ENCODE results near the gene BRINP2.

The BRINP2 gene, protein sequence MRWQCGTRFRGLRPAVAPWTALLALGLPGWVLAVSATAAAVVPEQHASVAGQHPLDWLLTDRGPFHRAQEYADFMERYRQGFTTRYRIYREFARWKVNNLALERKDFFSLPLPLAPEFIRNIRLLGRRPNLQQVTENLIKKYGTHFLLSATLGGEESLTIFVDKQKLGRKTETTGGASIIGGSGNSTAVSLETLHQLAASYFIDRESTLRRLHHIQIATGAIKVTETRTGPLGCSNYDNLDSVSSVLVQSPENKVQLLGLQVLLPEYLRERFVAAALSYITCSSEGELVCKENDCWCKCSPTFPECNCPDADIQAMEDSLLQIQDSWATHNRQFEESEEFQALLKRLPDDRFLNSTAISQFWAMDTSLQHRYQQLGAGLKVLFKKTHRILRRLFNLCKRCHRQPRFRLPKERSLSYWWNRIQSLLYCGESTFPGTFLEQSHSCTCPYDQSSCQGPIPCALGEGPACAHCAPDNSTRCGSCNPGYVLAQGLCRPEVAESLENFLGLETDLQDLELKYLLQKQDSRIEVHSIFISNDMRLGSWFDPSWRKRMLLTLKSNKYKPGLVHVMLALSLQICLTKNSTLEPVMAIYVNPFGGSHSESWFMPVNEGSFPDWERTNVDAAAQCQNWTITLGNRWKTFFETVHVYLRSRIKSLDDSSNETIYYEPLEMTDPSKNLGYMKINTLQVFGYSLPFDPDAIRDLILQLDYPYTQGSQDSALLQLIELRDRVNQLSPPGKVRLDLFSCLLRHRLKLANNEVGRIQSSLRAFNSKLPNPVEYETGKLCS

DNA sequence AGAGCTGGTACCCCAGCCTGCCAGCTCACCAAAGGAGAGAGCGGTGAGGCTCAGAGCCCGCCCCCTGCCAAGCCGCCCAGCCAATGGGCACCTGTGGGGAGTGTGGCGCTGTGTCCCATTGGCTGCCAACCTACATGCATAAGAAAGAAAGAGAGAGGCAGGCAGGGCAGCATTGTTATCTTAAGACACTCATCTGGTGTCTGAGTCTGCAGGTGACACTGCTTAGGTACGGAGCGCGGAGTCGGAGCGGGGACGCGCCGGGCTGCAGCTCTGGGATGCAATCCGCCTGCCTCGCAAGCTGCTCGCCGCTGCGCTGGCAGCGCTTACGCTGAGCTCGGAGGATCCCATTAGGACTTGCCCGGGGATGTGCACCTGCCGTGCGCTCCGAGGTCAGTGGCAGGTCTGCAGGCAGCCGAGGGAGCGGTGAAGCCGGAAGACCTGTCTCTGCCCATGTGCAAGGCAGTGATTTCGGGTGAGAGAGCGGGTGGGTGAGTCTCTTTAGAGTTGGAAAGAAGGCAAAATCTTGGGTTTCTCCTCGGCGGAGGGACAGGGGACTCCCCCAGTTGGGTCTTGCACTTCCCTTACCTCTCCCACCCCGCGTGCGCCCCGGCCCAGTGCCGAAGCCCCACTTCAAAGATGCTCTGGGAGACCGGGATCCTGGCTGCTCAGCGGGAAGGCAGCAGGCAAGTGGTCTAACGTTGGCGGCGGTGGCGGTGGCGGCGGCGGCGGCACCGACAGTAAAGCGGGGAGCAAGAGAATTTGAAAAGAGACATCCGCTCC, at the start of gene BRINP2:
Gene BRINP2, plus strand, starts transcription at position 203 of the 780 bp plus-strand sequence. CDS start 58,919 bp downstream, outside the sequence.
- DNase-seq, result peak; percentile 88 to 98

DNA sequence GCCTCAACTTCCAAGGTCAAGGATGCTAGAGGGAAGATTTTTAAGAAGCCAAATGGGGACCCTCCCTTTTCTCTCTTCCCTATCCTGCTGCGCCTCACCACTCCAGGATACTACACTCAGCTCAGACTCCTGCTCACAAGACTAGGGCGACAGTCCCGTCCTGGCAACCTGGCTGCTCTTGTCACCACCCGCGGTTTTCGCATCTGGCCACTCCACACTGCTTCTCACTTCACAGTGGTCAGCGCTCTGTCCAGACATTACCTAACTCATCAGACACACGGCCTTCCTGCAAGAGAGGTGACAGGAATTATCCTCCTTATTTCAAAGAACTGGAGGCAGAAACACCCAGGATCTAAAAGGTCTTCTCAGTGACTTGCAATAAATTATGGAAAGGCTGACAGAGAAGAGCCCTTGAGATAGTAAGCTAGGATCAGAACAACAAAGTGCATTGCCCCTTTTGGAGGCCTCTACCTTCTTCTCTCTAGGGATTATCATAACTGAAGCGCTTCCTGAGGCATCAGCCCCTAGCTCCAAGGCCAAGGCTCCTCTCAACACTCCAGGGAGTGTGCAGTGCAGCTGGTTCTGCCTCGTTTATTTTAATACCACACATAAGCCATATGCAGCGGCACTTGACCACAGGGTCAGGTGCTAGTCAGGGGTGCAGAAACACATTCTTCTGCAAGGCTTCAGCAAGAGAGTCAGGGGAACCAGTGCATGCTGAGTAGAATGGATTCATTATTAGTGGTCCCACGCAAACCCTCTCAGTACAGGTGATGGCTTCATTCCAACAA, 48.1 kb upstream of the BRINP2 start:
- peak in 1 of 2 experiments; percentile 25 for DNase-seq

DNA sequence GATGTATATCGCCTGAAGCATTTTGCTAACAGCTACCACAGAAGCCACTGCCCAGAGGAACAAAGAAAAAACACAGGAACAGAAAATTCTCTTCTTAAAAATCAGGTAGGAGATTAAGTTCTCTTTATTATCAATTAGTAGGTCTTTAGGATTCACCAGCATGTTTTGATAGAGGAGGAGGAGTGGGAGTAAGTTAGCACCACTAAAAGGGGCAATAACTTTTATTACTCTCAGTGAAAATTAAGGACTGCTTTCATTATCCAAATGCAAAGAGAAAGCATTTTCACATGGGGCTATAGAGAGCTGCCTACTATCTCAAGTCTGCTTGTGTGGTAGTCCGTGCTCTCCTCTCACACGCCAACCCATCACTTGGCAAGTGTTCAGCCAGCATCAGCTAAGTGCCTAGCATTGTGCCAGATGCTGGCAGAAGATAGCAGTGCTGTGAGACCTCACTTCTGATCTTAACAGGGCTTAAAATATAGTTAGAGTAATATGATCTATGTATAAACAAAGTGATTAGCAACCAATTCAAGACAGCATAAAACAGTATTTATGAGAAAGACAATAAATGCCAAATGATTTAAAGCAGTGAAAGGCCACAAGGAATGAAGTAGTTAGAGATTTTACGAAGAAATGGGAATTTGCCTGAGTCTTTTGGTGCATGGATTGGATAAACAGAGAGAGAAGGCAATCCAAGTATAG, 46.0 kb upstream of the BRINP2 start:
- no peak for DNase-seq

DNA sequence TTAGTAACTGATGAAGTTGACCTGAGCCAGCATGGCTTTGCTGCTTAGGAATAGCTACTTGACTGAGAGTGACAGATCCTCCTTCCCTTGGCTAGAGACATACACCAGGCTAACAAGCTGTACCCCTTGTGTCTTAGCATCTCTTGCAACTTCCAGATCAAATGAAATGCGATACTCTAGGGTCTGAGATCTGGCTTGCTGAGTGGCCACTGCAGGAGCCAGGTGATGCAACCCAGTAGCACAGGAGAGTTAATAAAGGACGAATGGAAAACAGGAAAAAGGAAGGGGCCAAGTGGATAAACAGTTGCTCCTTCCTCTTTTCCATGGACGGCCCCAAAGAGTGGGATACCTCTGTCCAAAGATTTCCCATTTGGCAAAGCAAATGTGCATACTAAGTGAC, 44.5 kb upstream of the BRINP2 start:
- DNase-seq, result no peak

DNA sequence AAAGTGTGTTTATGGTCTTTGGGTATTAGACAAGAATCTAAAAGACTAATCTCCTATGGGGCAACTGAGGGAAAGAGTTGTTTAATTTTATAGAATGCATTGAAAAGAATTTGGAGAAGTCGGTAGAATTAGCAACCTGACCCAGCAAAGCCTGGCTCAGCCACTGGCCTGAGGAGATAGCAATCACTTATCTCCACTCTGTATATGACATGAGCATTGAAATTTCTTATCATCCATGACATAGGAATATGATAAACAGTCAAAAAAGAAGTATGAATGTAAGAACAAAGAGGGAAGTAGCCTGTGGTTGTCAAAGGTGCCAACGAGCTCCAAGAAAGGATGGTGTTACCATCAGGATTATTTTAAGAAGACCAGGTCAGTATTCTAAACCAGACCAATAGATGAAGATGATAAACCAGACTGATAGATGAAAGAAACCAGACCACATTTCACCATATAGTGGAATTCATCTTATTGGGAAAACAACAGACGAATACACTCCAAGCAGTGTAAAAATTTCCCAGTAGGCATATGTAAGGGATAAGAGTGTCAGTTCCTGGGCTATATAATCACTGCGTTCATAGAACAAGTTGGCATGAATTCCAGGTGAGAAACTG, 42.0 kb upstream of the BRINP2 start:
- DNase-seq, result no peak

DNA sequence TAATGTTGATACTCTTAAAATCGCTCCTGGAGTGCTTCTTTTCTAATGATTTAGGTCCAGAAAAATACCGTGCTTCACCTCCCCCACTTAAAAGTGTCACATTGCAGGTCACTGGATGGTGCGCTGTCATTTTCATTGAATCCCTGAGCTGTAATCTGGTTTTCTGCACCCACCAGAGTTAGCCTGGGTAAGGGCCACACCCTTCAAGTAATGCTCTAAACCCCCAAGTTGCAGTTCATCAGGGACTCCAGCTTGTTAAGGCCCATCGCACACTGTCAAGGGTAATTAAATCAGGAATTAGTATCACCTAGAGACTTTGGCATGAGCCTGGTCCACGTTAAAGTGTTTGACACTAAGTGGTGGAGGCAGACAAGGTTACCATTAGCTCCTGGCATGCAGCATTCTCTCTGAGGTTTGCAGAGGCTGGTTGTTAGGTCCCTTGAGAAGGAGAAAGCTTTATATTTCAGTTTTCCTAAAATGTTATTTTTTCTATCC, 40.3 kb upstream of the BRINP2 start:
- DNase-seq, result no peak

DNA sequence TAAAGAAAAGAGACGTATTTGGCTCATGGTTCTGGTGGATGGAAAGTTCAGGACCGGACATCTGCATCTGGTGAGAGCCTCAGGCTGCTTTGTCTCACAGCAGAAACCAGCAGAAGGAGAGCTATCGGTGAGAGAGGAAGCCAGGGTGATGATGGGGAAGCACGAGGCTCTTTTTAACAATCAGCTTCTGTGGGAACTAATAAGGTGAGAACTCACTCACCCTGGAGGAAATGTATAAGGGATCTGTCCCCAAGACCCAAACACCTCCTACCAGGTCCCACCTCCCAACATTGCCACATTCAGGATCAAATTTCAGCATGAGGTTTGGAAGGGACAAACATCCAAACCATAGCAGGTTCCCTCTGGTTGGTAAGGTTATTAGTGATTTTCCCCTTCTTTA, 39.0 kb upstream of the BRINP2 start:
- DNase-seq, result no peak

DNA sequence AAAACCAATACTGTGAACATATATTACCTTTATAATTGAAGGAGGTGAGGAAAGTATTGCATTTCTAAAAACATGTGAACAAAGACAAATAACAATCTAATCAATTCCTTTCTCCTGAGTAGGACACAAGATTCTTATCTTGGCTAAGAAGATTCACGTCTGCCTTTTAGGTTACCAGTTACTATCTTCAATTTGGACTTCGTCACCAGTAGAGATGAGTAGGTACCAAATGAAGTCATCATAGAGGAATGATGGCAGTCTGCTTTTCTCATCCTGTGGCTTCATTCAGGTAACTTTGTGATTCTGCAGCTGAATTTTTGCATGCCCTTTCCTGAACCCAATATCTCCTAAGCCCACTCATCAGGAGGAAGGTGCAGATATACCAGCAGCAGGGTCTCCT, 38.6 kb upstream of the BRINP2 start:
- no peak for DNase-seq

DNA sequence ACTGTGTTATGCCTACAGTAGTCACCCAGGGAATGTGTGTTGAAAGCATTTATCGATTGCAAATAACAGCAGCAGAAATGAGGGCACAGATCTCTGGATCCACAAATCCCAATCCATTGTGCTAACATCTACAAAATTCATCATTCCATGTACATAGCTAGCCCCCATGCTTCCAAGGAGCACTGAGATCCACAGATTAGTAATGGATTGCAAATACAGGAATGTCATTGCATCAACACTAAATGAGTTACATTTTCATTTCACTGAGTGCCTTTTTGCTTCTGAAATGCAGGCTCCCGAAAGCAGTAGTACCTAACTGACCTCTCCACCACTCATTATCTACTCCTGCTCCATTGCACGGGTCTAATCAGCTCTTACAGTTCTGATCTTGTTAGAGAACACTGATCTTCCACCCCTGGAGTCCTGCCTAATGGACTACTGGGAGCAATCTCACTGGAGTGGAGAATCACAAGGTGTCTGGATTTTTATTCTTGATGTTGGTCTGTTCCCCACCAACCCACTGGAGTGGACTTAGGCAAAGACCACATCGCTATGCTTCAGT, 36.7 kb upstream of the BRINP2 start:
- DNase-seq, result no peak

DNA sequence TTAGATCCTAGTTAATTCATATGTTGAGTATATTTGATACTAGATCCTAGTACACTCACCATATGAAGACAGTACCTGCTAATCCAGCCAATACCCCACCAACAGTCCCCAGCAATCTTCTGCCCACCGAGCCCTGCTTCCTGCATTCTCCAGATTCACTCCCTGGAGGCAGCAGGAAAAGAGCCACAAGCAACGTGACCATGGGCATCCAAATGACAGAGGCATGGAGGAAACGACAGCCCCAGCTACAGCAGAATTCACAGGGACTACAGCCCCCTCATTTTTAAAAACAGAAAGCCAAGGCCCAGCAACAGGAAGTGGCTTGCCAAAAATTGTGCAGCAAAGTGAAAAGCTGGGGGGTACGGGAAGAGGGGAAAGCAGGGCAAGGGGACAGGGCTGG, 35.5 kb upstream of the BRINP2 start:
- no peak for DNase-seq

DNA sequence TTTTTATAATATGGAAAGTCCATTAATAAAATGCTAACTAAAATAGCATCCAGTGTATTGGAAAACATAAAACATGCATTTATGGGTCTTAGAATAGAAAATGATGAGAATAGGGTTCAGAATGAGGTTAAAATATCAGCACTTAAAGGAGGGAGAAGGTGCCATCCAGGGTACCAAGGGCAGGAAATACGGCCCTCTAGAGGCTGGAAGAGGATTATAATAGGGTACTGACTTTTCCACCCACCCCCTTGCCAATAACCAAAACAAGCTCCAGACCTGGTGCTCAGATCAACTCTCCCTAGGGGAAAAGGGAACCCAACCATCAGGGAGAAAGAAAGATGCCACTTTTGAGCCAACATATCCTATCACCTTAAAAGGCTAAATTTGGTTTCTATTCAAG, 32.9 kb upstream of the BRINP2 start:
- no peak for DNase-seq

DNA sequence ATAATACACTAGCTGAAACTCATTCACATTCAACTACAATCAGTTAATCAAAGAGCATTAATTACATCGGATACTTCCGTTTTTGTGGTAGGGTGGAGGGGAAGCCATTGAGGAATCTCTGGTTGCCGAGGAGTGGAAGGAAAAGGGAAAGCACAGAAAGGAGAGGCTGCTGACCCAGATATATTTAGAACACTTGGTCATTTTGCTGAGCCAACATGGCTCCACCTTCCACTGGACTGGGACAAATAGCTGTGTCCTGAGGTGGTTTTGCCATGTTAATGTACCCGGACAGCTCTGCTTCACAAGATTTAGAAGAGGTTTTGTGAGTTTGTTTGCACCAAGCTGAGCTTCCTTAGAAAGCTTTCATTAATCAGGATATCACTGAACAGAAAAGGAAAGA, 32.4 kb upstream of the BRINP2 start:
- DNase-seq, result no peak

DNA sequence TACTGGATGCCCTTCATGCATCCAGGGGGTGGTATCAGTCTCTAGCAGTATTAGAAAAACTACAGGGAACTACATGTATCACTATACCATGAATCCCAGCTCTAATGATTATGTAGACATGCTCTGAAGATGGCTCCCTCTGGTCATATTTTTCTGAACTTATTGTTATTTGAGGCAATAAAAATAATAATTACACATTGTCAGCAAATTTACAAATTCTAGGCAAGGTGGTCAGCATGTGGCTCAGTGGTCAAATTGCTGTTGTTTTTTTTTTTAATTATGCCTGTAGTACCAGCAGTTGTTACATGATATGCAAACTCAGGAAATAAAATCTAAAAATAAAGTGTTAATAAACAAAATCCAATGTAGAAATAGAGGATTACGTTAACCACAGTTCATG, 28.7 kb upstream of the BRINP2 start:
- no peak for DNase-seq

DNA sequence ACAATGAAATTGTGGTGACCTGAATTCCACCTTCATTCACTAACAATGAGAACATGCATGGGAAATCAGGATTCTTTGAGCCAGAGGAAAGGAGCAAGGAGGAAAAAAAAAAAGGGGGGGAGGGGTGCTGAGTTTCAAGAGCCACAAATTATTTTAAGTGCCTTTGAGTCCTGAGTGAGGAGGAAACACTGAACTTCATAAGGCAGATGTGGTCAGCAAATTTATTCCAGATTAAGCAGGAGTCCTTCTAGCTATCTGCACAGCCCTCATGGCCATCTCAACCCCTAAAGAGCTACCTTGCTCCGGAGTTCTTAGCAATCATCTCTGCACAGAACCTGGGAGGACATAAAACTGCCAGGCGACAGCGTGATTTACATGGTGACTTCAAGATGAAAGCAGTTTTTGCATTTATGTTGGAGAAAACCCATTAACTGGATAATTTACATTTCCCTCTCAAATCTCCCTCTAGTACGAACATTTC, 27.9 kb upstream of the BRINP2 start:
- DNase-seq, result peak; percentile 71 to 78

DNA sequence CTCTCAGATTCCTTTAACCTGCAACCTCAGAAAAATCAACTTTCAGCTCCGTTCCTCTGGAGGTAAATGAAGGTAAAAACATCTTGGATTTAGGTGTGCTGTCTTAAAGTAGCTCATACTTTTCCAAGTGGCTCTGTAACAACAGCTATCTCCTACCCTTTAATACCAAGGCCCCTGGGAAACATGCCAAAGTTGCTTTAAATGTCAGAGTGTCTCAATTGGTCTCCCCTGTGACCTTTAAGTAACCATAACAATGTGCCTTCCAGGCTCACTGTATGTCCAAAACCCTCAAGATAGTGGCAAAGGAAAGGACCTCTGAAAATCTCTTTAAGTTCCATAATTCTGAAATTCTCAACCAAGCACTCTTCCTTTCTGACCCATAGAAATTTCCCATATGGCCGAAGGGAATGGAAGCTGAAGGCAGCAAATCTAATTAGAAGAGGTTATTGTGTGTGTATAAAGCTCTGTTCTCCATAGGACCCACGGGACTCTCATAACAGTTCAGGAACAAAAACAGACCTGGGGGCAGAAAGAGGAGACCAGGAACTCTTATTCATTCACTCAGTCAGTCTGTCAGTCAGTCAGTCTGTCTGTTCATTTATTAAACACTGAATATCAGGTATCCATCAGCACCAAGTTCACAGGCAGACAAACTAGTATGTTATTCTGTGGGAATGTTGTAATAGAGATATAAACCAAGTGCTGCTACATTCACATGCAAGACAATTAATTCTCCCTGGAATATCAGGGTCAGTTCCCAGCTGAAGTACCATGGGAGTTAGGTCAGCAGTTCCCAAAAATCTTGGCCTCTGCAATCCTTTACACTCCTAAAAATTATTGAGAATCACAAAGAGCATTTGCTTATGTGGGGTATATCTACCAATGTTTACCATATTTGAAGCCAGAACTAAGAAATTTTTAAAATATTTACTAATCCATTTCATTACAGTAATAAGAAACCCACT, 25.4 kb upstream of the BRINP2 start:
- no peak for DNase-seq

DNA sequence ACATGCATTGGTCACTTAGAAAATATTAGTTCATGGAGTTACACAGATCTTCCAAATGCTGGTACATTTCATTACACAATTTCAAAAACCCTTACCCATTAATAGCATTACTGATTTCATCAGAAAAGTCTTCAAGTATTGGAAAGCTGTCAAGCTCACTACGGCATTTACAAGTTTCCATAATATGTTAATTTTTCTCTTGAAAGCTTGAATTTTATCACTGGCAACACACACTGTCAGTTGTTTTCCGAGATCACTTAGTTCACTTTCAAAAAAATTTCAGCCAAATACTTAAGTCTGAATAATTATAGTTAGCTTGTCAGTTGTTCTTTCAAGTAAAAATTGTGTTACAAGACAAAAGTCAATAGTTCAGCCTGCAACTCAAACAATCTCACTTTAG, 24.3 kb upstream of the BRINP2 start:
- no peak for DNase-seq

DNA sequence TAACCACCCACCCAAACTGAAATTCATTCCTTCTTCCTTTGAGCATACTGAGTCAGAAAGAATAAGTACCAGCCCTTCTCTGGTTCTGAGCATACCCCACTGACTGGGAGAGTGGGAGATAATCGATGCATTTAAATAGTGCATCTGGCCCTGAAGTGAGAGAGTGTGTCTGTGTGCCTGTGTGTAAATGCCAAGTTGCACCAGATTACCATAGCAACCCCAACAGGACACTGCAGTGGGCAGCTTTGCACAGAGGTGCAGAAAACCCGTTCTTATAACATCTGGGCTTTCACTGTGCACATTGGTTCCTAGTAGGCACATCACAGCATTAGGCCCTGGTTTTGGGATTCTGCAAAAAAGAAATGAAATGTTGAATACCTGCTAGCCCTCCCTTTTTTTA, 8.5 kb upstream of the BRINP2 start:
- DNase-seq, result no peak

DNA sequence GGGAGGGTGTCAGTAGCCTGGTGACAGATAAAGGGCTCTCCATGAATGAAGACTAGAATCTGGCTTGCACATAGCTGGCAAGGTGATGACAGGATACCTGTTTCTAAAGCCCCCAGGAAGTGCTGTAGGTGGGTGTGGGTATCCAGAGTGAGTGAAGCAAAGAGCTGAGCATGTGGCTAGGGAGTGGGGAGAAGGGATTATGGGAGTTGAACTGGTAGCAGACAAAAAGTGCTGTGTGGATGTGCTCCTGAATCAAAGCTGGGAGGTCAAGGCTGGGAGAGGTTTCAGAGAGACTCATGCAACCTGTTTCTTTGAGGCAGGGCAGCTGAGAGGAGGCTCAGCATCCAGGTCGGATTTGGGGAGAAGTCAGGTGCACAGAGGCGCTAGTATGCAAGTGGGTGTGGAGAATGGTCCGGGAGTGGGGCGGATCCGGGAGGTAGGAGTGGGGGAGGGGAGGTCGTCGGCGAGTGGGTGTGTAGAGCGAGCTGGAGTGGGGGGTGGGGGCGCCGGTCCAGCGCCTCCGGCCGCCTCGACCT, 6.8 kb upstream of the BRINP2 start:
- DNase-seq, result peak in 1 of 2 experiments; percentile 56

DNA sequence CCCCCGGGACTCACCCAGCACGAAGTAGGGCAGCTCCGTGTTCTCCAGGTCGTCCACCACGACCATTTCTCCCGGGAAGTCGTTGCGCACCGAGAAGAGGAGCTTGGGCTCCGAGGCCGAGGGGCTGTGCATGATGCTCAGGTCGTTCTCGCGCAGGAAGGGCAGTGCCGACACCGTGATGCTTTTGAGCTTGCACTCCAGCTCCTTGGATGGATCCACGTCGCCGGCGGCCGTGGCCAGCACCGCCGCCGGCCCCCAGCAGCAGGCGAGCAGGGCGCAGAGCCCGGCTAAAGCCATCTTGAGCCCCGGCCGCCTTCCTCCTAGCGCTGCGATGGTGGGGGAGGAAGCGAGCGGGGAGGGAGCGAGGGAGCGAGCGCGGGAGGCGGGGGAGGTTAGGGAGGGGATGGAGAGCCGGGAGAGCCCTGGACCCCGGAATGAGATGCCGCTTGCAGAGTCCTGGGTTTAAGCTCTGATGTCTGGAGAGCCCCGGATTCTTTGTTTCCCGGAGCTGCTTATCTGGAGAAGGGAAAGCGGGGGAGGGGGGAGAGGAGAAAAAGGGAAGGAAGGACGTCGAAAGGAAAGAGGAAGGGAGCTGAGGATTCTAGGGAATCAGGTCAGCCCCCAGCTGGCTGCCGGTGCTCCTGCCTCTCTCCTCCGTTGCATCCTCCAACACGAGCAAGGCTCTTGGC, 6.2 kb upstream of the BRINP2 start, which contains the start of gene ASTN1:
Gene ASTN1, minus strand, starts transcription at position 333 of the 689 bp plus-strand sequence. Its CDS starts 36 bp downstream, at position 297.
- DNase-seq, result peak in 1 of 2 experiments; percentile 71

Measured in NCI-H526 (cell line).